GM18526 (cell line): Measurements from ENCODE around the gene CDA.

Source experiments
- POLR2A ChIP-seq: IDR thresholded peaks from 3 replicates; pipeline ENCODE4 v1.6.1; 2011; ENCODE audit not compliant: insufficient read length; ENCODE audit errors: extremely low read depth

CDA gene

DNA sequence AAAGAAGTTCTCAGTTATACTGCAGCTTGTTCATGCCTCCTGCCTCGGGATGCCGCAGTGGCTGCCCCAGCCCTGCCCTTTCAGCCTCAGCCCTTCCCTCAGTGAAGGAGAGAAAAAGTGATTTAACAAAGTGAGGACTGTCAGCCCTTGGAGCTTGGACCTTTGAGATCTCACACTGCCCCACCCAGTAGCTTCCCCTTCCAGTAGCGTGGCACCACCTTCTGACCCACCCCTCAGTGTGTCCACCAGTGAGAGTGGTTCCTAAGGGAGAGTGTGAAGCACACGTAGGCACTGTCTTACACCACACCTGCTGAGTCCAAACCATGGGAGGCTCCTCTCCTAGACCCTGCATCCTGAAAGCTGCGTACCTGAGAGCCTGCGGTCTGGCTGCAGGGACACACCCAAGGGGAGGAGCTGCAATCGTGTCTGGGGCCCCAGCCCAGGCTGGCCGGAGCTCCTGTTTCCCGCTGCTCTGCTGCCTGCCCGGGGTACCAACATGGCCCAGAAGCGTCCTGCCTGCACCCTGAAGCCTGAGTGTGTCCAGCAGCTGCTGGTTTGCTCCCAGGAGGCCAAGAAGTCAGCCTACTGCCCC, at the start of gene CDA:
CDA (plus strand) TSS at position 464 of the 592 bp plus-strand sequence; CDS start at position 497, 33 bp downstream.
- TF ChIP-seq POLR2A, result no peak

DNA sequence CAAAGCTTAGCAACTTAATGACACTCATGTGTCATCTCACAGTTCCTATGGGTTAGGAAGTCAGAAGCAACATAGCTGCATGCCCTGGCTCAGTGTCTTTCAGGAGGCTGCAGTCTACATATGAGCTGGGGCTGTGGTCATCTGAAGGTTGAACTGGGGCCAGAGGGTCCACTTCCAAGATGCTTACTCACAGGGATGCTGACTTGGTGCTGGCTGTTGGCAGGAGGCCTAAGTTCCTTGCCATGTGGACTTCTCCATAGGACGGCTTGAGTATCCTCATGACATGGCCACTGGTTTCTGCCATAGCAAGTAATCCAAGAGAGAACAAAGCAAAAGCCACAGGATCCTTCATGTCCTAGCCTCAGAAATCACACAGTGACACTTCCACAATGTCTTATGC, 48.6 kb upstream of the CDA start:
- no peak for TF ChIP-seq POLR2A

DNA sequence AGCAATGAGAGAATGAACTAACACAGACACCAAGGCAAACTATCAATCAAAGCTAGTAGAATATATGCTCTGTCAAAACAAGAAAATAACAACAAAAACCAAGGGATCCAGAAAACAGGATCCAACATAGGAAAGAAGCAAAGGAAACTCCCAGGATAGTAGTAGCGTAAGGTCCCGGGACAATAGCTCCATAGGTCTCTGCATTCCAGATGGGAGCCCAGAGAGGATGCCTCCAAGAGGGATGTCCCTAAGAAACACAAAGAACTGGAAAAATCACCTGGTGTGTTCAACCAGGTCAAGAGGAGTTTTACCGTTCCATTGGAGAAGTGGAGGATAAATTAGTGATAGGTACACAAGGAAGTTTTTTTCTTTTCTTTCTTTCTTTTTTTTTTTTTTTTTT, 42.3 kb upstream of the CDA start:
- TF ChIP-seq POLR2A, result no peak

DNA sequence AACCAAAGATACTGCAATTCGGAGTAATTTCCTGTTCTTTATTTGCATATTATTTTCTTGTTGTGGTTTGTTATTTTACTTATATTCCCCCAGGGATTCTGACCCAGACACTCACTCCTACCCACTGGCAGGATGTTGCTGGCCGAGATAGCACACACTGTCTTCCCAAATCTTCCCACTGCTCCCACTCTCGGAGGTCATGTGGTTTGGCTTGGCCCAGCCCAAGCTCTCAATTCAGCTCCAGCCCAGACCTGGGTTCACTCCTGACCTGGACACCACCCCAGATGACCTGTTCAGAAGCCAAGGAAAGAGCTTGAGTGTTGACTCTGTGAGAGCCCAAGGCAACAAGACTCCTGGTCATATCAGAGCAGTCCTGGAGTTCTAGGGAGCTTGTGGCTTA, 37.7 kb upstream of the CDA start:
- no peak for TF ChIP-seq POLR2A

DNA sequence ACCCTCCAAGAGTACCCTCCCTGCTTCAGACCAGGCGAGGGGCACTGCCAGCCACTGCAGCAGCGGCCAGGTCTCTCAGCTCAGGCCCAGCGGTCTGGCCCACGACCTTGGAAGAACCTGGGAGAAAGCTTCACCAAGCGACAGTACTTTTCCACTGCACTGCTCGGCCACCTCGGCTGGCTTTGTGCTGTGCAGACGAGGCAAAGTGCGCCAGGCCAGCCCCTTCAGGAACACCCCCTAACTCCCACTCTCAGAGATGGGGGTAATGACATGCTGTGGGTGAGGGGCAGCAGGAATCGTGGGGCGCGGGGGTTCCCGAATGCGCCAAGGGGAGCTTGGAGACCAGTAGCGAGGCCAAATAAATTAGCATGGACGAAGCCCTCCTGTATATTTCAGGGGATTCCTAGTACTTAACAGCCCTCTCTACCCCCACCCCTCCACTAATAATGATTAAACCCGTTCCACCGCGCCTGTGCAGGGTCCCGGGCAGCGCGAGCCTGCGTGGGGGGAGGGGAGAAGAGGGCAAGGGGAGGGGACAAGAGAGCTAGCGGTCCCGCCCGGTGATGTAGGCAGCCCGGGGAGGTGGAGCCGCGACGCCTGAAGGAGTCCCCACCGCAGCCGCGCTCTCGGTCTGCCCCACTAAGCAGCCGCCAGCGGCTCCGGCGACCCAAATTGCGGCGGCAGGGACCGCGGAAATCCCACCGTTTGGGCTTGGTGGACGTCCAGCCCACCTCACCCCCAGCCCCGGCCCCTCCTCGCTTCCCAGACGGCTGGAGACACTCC, 36.8 kb upstream of the CDA start, which contains the start of gene FAM43B:
FAM43B (plus strand) TSS at position 629 of the 783 bp plus-strand sequence. CDS start 401 bp downstream, outside the sequence.
- TF ChIP-seq POLR2A, result no peak

DNA sequence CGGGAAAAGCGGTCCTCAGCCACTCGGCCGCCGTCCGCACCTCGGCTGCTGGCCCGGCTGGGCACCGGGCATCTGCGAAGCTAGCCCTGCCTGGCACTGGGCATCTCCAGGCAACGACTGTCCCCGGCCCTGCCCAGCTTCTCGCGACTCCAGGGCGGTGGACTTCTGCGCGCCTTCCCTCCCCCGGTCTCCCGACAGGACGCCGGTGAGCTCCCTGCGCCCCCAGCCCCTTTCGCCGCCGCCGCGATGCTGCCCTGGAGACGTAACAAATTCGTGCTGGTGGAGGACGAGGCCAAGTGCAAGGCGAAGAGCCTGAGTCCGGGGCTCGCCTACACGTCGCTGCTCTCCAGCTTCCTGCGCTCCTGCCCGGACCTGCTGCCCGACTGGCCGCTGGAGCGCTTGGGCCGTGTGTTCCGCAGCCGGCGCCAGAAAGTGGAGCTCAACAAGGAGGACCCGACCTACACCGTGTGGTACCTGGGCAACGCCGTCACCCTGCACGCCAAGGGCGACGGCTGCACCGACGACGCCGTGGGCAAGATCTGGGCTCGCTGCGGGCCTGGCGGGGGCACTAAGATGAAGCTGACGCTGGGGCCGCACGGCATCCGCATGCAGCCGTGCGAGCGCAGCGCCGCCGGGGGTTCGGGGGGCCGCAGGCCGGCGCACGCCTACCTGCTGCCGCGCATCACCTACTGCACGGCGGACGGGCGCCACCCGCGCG, 36.0 kb upstream of the CDA start:
- TF ChIP-seq POLR2A, result no peak

DNA sequence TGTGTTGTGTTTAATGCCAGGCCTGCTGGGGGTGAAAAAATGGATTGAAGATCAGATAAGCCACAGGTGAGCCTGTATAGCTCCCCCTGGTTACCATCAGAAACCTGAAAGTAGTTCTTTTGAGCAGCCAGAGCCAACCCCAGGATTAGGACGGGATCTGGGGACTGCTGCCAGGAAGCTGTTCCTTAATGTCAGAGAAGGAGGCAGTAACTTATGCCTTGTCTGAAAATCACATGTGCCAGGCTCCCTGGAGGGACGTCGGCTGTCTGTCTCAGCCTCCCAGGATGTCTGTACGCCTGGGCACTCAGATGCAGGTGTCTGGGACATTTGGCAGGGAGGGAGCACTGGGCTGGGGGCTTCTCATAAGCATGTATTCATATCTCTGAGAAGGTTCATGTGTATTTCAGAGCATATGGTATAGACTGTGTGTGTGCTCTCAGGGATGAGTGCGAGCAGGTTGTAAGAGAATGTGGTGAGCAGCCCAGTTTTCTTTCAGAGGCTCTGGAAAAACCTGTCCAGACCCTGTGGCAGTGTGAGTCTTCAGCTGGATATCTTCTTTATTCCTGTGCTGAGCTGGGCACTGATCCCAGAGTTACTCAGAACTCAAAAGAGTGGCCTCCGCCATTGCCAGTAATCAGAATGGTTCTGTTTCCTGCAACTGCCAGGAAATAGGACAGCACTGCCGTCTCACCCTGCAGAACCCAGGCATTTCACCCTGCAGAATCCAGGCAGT, 33.7 kb upstream of the CDA start:
- no peak for TF ChIP-seq POLR2A

DNA sequence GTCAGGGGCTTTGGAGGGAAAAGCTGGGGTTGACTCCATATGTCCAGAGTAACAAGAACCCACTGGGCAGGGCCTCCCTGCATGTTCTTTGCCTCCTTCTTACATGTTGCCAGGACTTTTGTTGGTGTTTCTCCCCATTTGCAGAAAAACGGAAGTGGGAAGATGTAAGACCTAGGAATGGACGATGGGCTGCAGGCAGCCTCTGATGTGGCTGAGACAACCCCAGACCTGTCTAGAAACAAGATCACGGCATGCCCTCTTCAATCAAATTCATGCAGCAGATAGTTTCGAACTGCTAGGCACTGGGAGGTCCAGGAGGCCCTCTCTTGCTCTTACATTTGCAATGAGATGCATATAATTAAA, 33.2 kb upstream of the CDA start:
- no peak for TF ChIP-seq POLR2A

DNA sequence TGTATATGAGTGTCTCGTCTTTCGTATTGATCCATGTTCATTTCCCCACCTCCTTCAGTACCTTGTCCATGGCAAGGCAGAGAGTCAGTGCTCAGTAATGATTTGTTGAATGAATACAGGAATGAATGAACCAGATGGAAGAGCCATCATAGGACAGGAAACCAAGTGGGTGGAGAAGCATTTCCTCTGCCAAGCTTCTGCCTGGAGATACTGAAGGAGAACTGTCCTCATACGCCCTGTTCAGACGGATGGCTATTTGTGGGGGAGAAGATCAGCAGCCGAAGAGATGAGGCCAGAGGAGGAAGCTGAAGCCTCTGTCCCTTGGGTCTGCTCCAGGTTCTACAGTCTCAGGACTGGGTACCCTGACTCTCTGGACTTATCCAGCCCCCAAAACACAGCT, 30.7 kb upstream of the CDA start:
- TF ChIP-seq POLR2A, result no peak

DNA sequence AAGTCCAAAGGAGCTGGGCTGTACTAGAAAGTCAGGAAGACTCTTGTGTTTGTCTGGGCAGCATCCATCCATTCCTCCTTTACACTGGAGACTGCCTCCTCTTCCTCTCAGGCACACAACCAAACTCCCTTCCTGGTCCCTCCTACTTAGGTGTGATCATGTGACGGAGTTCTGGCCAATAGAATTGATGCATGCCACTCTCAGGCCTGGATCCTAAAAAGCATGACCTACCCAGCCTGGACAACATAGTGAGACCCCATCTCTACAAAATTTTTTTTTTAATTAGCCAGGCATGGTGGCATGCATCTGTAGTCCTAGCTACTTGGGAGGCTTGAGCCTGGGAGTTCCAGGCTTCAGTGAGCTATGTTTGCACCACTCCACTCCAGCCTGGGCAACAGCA, 27.9 kb upstream of the CDA start:
- no peak for TF ChIP-seq POLR2A

DNA sequence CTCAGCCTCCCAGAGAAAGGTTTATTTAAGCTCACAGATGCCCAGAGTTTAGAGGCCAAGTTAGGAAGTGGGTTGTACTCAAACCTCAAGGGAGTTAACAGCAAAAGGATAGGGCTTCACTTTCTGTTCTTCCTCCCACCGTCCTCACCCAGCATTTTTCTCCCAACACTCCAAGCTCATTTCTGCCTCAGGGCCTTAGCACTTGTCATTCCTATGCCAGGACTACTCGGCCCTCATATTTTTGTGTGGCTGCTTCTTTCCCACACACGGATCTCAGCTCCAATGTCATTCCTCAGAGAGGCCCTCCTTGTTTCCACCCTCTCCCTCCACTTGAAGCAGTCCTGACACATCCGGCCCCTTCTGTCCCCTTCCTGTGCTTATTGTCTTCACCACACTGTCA, 23.7 kb upstream of the CDA start:
- TF ChIP-seq POLR2A, result no peak

DNA sequence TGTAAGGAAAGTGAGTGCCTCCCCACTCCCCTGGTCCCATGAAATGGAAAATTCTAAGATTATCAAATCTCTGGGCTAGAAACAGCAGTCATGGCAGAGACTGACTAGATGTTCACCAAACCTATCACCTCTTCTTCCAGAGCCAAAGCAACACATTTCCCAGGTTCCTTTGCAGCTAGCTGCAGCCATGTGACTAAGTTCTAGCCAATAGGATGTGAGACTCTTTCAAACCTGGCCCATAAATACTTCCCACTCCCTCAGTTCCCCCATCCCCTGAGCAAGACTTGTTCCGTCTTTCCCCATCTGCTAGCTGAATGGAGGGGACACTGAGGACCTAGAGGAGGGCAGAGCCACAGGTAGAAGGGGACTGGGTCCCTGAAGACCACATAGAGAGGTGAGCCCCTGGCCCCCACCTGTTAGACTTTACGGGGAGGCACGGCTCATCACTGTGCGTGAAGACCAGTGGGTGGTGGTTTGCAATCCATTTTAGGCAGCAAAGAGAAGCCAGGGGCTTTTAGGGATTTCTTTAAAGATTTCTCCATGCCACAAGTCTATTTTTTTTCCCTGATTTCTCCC, 19.3 kb upstream of the CDA start:
- no peak for TF ChIP-seq POLR2A

DNA sequence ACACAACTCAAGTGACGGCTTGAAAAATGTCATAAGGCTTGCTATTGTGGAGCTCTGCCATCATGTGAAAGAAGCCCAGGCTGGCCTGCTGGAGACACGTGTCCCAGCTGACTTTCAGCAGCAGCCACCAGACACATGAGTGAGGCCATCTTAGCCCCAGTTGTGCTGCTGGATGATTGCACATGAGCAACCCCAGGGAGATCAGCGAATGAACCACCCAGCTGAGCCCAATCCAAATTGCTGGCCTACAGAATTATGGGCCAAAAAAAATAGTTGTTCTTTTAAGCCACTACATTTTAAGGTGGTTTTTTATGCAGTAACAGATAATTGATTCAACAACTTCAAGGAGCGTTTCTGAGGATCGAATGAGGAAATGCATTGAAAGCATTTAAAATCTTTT, 17.5 kb upstream of the CDA start:
- no peak for TF ChIP-seq POLR2A

DNA sequence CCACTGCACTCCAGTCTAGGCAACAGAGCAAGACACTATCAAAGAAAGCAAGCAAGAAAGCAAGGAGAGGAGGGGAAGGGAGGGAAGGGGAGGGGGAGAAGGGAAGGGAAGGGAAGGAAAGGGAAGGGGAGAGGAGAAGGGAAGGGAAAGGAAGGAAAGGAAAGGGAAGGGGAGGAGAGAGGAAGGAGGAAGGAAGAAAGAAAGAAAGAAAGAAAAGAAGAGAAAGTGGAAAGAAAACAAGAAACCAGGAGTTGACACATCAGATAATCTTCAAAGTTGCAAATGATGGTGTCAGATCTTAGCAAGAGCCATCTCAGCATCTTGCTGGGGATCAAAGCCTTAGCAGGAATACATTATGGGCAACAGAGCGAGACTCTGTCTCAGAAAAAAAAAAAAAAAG, 14.9 kb upstream of the CDA start:
- TF ChIP-seq POLR2A, result no peak
